Loucy (cell line): ENCODE results near the gene MPND.

ENCODE experiments used
- CTCF ChIP-seq: fragments of 200-600 bp; sonication (generic); conservative IDR thresholded peaks from 2 replicates; pipeline ENCODE4 v1.5.1; 2014; ENCODE audit warnings: mild to moderate bottlenecking, antibody characterized with exemption, low read length
- EZH2phosphoT487 ChIP-seq: fragments of 200-600 bp; IDR thresholded peaks from 2 replicates; pipeline ENCODE4 v1.6.1; 2018; ENCODE audit warnings: antibody characterized with exemption, mild to moderate bottlenecking, moderate library complexity, borderline replicate concordance

GRCh38 chr19:4294389-4294788, 49.0 kb upstream of the MPND start:
- no peak for TF ChIP-seq CTCF
- no peak for TF ChIP-seq EZH2phosphoT487
